Thyroid gland (tissue), 4 donors: Measurements from ENCODE around the gene DNHD1. TPM values are rescaled to one million over a fixed set of nuclear protein-coding genes. Genes with fewer than 3 reads are reported as not detected.
A peak's percentile ranks its signal among the peaks of the same experiment; 100 is the strongest.

Source experiments
- DNase-seq, 2 donors: peaks; one replicate each; pipeline ENCODE4 v3.0.0-alpha.2; 2019
- H3K27ac ChIP-seq, 3 donors: fragments of 200-600 bp; sonication (generic); 1 replicate in 2 of 3; 2 replicates in 1 of 3; pipeline ENCODE4 v1.5.1; 2016 to 2019; ENCODE audit warnings: mild to moderate bottlenecking in 1 of 3, moderate library complexity in 1 of 3
- H3K27me3 ChIP-seq: fragments of 200-600 bp; sonication (generic); one replicate; pipeline ENCODE4 v1.5.1; 2019
- H3K36me3 ChIP-seq, 2 donors: fragments of 200-600 bp; sonication (generic); one replicate each; pipeline ENCODE4 v1.5.1; 2016 to 2019
- H3K4me1 ChIP-seq, 2 donors: fragments of 200-600 bp; sonication (generic); one replicate each; pipeline ENCODE4 v1.5.1; 2017 to 2019
- H3K4me3 ChIP-seq, 3 donors: fragments of 200-600 bp; sonication (generic); replicated peaks in 1 of 3; 1 replicate in 2 of 3; 2 replicates in 1 of 3; pipeline ENCODE4 v1.5.1; 2016; ENCODE audit warnings: mild to moderate bottlenecking in 1 of 3
- H3K9me3 ChIP-seq: fragments of 200-600 bp; sonication (generic); one replicate; pipeline ENCODE4 v1.5.1; 2017
- POLR2A ChIP-seq, 2 donors: fragments of 450-650 bp; IDR thresholded peaks; one replicate each; pipeline ENCODE4 v1.6.1; 2017; ENCODE audit warnings: antibody characterized with exemption in 2 of 2, mild to moderate bottlenecking in 2 of 2, moderate library complexity in 1 of 2
- WGBS, 2 donors: methylation state at CpG; one replicate each; pipeline ENCODE4 v1.1.5; 2017; 5-methylcytosine and 5-hydroxymethylcytosine counted together
- intact Hi-C: fragments of 100-400 bp; cut with DNase I; formaldehyde crosslinking; loops from one replicate; pipeline ENCODE4 v1.15.1; 2023
- total RNA-seq, 4 donors: library from RNA; depleted of rRNA; stranded (reverse); fragments of >200 nt; gene quantifications; one replicate each; pipeline ENCODE4 v1.2.3, GENCODE V29; 2016
- TF ChIP-seq, protein P1 (sequence below), 6 experiments: fragments of 200-600 bp in 3 of 6; fragments of 450-650 bp in 3 of 6; sonication (generic) in 3 of 6; IDR thresholded peaks; one replicate each; pipeline ENCODE4 v1.5.1; 2016 to 2019; ENCODE audit warnings: antibody characterized with exemption in 6 of 6, mild to moderate bottlenecking in 2 of 6, inconsistent platforms in 1 of 6, moderate library complexity in 1 of 6

DNHD1 gene
- total RNA-seq, 4 donors from 2014 or later, result 10.9 to 21.8 (median 14.9) TPM

DNA sequence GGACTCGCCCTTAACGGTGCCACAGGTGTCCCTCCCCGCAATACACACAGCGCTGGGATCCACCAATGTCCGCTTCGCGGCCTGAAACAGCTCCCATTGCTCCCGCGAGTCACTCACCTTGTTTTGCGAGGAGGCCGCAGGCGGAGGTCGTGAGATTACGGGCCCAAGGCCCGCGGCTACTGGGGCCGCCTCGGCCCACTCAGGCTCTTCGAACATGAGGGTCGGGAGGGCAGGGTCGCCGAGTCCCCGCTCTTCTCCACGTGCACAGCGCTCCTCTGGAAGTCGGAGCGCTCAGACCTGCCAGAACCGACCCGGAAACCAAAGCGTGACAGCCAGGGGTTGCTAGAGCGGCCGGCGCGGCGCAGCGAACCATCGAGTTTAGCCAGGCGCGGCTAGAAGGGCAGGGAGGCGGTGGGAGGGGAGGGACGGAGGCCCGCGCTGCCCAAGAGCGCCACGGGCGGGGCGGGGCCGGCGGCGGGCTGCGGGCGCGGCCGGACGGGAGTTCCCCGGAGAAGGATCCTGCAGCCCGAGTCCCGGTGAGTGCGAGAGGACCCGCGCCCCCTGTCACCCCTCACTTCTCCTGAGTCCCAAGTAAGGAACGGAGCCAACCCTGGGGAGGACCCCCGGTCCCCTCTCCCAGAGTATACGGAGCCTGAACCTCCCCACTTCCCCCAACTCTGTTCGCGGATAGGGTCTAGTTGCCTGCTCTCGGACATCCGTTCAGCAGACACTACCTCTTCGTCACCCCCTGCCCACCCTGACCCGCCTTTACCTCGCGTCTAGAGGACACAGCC lies 106.4 kb downstream of the DNHD1 start, which contains the start of the genes ILK and RRP8:
Gene ILK (plus strand): TSS at position 488 of the 794 bp plus-strand sequence. CDS start 498 bp downstream, outside the sequence.
Gene RRP8 (minus strand): TSS at position 330 of the 794 bp plus-strand sequence. CDS start 114 bp downstream, at position 216.
- Histone ChIP-seq H3K27ac (peak within 1 kb of the TSS; percentile 85 to 92 (median 91)), H3K4me3 (peak within 1 kb of the TSS; percentile 78 to 91 (median 89)), H3K27me3 (no peaks in the 10 kb centered on the region), H3K4me1 (peaks cover 32 to 47% of the 10 kb centered on the region in 2 donors), H3K36me3 (peaks cover 31 to 35% of the 10 kb centered on the region in 2 donors), H3K9me3 (no peaks in the 10 kb centered on the region)
- peak; percentile 92 to 94 for DNase-seq
- WGBS, 2 donors, result 0 to 1% methylated on average over 41 to 42 of the region's 72 CpGs
- intact Hi-C loops, result loop anchor here (5.0 kb wide), 1 partner anchor 79 kb away; the partner anchor contains the start of gene MRPL17
- peak; percentile 33 to 83 for TF ChIP-seq POLR2A (IDR thresholded peaks at IDR 0.05)
- TF ChIP-seq, protein P1, sequence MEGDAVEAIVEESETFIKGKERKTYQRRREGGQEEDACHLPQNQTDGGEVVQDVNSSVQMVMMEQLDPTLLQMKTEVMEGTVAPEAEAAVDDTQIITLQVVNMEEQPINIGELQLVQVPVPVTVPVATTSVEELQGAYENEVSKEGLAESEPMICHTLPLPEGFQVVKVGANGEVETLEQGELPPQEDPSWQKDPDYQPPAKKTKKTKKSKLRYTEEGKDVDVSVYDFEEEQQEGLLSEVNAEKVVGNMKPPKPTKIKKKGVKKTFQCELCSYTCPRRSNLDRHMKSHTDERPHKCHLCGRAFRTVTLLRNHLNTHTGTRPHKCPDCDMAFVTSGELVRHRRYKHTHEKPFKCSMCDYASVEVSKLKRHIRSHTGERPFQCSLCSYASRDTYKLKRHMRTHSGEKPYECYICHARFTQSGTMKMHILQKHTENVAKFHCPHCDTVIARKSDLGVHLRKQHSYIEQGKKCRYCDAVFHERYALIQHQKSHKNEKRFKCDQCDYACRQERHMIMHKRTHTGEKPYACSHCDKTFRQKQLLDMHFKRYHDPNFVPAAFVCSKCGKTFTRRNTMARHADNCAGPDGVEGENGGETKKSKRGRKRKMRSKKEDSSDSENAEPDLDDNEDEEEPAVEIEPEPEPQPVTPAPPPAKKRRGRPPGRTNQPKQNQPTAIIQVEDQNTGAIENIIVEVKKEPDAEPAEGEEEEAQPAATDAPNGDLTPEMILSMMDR (IDR thresholded peaks at IDR 0.05), result peak in 3 of 6 experiments; percentile 14 to 36 (median 31)

DNA sequence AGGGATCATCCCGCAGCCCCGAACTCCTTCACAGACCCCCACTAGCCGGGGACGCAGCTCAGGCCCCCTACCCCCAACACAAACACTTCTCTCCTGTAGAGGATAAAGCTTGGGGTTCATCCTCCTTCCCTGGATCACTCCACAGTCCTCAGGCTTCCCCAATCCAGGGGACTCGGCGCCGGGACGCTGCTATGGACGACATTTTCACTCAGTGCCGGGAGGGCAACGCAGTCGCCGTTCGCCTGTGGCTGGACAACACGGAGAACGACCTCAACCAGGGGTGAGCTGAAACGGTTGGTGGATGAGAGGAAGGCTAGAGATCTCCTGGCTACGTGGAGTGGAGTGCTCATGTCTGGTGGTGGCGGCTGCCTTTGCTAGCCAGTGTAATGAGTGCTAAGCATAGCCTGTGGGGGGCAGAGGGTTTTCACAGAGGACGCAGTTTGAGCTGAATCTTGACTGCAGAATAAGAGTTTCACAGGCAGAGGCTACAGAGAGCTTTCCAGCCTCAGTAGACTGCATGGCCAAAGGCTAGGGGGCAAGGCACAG lies 107.1 kb downstream of the DNHD1 start:
- Histone ChIP-seq H3K4me1 (peaks cover 32 to 47% of the 10 kb centered on the region in 2 donors), H3K4me3 (peak overlapping the region; percentile 78 to 91 (median 89)), H3K27ac (peak overlapping the region; percentile 85 to 92 (median 91)), H3K27me3 (no peaks in the 10 kb centered on the region), H3K9me3 (no peaks in the 10 kb centered on the region), H3K36me3 (peaks cover 35 to 38% of the 10 kb centered on the region in 2 donors)
- DNase-seq, result peak; percentile 66 to 74
- peak in 1 of 2 donors; percentile 9 for TF ChIP-seq POLR2A (IDR thresholded peaks at IDR 0.05)
- TF ChIP-seq, protein P1 (IDR thresholded peaks at IDR 0.05), result peak in 3 of 6 experiments; percentile 11 to 16 (median 15)
- intact Hi-C loops, result loop anchor here (5.0 kb wide), 1 partner anchor 78 kb away; the partner anchor contains the start of gene MRPL17
- 0 to 1% methylated on average over 18 of the region's 20 CpGs for WGBS, 2 donors

DNA sequence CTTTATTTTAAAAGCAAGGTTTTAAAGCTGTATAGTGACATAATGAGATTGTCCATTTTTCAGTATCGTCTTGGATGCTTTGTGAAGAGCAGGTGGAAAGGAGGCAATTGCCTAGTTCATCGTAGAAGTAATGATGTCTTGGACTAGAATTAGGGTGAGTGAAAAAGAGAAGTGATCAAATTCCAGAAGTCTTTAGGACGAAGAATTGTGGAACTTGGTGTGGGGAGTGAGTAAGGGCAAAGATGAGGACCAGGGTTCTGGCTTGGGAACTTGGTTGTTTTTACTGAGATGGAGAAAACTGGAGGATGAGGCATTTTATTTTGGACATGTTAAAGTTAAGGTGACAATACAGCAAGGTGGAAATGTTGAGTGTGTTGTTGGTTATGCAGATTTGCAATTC lies 107.7 kb downstream of the DNHD1 start:
- H3K4me3 ChIP-seq, result peak overlapping the region in 2 of 3 donors; percentile 89 to 91
- no peak for TF ChIP-seq POLR2A (IDR thresholded peaks at IDR 0.05)
- TF ChIP-seq, protein P1 (IDR thresholded peaks at IDR 0.05), result no peak
- peaks cover 32 to 47% of the 10 kb centered on the region in 2 donors for H3K4me1 ChIP-seq
- intact Hi-C loops, result loop anchor here (5.0 kb wide), 1 partner anchor 78 kb away; the partner anchor contains the start of gene MRPL17
- H3K9me3 ChIP-seq, result no peaks in the 10 kb centered on the region
- no peaks in the 10 kb centered on the region for H3K27me3 ChIP-seq
- H3K27ac ChIP-seq, result peak overlapping the region; percentile 85 to 92 (median 91)
- WGBS, 2 donors, result 28 to 33% methylated on average over 3 of the region's 3 CpGs
- peaks cover 36 to 38% of the 10 kb centered on the region in 2 donors for H3K36me3 ChIP-seq
- DNase-seq, result no peak

DNA sequence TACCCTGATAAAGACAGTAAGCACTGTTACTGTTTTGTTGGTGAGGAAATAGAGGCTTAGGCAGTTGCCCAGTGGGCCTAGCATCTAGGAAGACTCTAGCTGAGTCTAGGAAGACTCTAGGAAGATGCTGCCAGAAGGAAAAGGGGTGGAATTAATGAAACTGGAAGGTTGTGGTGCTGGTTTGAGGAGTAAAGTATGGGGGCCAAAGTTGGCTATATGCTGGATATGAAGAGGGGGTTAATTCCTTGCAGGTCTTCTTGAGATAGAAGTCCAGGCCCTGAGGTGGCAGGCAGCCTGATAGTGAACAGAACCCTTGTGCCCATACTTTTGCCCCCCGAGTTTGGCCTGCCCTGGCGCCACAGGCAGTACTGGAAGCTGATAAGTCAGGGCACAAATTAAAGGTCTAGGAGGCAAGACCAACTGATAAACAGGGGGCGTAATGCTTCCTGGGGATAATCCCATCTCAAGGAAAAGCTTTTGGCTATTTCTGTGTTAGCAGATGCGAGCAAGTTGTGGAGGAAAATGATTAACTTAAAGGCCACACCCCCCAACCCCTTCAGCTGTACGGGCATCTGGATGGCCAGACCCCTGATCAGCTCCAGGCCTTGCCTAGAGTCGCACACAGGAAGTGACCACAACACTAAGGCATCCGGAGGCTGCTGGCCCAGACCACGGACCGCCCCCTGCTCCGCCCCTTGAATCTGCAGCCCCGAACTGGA lies 109.5 kb downstream of the DNHD1 start:
- Histone ChIP-seq H3K27me3 (no peaks in the 10 kb centered on the region), H3K4me3 (no peak overlapping the region), H3K27ac (peak overlapping the region; percentile 88 to 95 (median 88)), H3K36me3 (peaks cover 32 to 35% of the 10 kb centered on the region in 2 donors), H3K4me1 (peaks cover 37 to 52% of the 10 kb centered on the region in 2 donors), H3K9me3 (no peaks in the 10 kb centered on the region)
- intact Hi-C loops, result no loop called here
- DNase-seq, result peak; percentile 89 to 91
- 27 to 43% methylated on average over 11 of the region's 11 CpGs for WGBS, 2 donors
- TF ChIP-seq, protein P1 (IDR thresholded peaks at IDR 0.05), result no peak
- TF ChIP-seq POLR2A (IDR thresholded peaks at IDR 0.05), result peak in 1 of 2 donors; percentile 73
